Thymus (tissue), 11 donors: ENCODE data around the gene TMEM243. TPM values are rescaled to one million over a fixed set of nuclear protein-coding genes. Genes with fewer than 3 reads are reported as not detected.
"Not testable (repeated sequence)": the region's sequence is repeated elsewhere in the genome, so short reads cannot be mapped to it uniquely, and the experiment has no call there.

Experiments used
- DNase-seq, 9 donors: peaks; one replicate each; pipeline ENCODE4 v3.0.0-alpha.2; 2013; ENCODE audit warnings: low spot score in 9 of 9, low read depth in 6 of 9, missing footprints in 1 of 9
- H3K27ac ChIP-seq, 2 donors: one replicate each; pipeline ENCODE4 v1.5.1; 2013; ENCODE audit warnings: control low read depth in 1 of 2, low read depth in 1 of 2, low read length in 1 of 2, mild to moderate bottlenecking in 1 of 2, moderate library complexity in 1 of 2
- H3K27me3 ChIP-seq, 2 donors: one replicate each; pipeline ENCODE4 v1.5.1; 2013; ENCODE audit warnings: low read length in 1 of 2; ENCODE audit not compliant: control insufficient read depth in 2 of 2, insufficient read depth in 1 of 2
- H3K36me3 ChIP-seq, 2 donors: one replicate each; pipeline ENCODE4 v1.5.1; 2013; ENCODE audit warnings: low read length in 1 of 2, mild to moderate bottlenecking in 1 of 2, moderate library complexity in 1 of 2; ENCODE audit not compliant: control insufficient read depth in 2 of 2, insufficient read depth in 2 of 2
- H3K4me1 ChIP-seq, 2 donors: one replicate each; pipeline ENCODE4 v1.5.1; 2013; ENCODE audit warnings: low read length in 2 of 2; ENCODE audit not compliant: control insufficient read depth in 2 of 2, insufficient read depth in 2 of 2
- H3K4me3 ChIP-seq, 2 donors: one replicate each; pipeline ENCODE4 v1.5.1; 2013; ENCODE audit warnings: low read length in 2 of 2, control low read depth in 1 of 2, mild to moderate bottlenecking in 1 of 2
- H3K9me3 ChIP-seq, 2 donors: one replicate each; pipeline ENCODE4 v1.5.1; 2013; ENCODE audit warnings: low read length in 1 of 2, mild to moderate bottlenecking in 1 of 2; ENCODE audit not compliant: control insufficient read depth in 2 of 2, insufficient read depth in 1 of 2
- WGBS: extraction: QIAGEN DNeasy Blood & Tissue Kit; methylation state at CpG from one replicate; pipeline ENCODE4 v1.1.7; 2013; 5-methylcytosine and 5-hydroxymethylcytosine counted together
- polyA plus RNA-seq: library from polyadenylated mRNA; stranded (reverse); fragments of 200-250 nt; gene quantifications from one replicate; pipeline ENCODE4 v1.2.3, GENCODE V29; 2013
- total RNA-seq: library from RNA; stranded (reverse); fragments of 120-200 nt; gene quantifications from one replicate; pipeline ENCODE4 v1.2.4, GENCODE V29; 2013
- donor health status: healthy.

TMEM243 gene
- total and polyA plus RNA-seq, 2 donors, result 52.7 to 89.2 TPM

- Histone ChIP-seq H3K4me3 (peak overlapping the region; percentile 80 to 94), H3K27ac (peak overlapping the region; percentile 93 to 94), H3K9me3 (peaks cover 0 to 2% of the 10 kb centered on the region in 2 donors), H3K27me3 (peaks cover 5 to 23% of the 10 kb centered on the region in 2 donors), H3K4me1 (peaks cover 35 to 53% of the 10 kb centered on the region in 2 donors), H3K36me3 (peaks cover 0 to 3% of the 10 kb centered on the region in 2 donors)
- peak in 7 of 9 donors; percentile 41 to 85 (median 57) for DNase-seq
- WGBS, result 13% methylated on average over 5 of the region's 5 CpGs
Observed at GRCh38 chr7:87216701-87217508, 2.6 kb downstream of the TMEM243 start.

- WGBS, result 97% methylated on average over 3 of the region's 3 CpGs
- no peak for DNase-seq
- H3K27ac ChIP-seq, result peak overlapping the region in 1 of 2 donors; percentile 15
- peaks cover 3 to 8% of the 10 kb centered on the region in 2 donors for H3K36me3 ChIP-seq
- H3K4me1 ChIP-seq, result peaks cover 32 to 47% of the 10 kb centered on the region in 2 donors
- H3K27me3 ChIP-seq, result peaks cover 0 to 4% of the 10 kb centered on the region in 2 donors
- no peak overlapping the region for H3K4me3 ChIP-seq
- H3K9me3 ChIP-seq, result peaks cover 0 to 1% of the 10 kb centered on the region in 2 donors
Observed at GRCh38 chr7:87215046-87215445, 4.5 kb downstream of the TMEM243 start.

- no peak overlapping the region for H3K27ac ChIP-seq
- H3K27me3 ChIP-seq, result no peaks in the 10 kb centered on the region
- no peak overlapping the region for H3K4me3 ChIP-seq
- WGBS, result 90% methylated on average over 2 of the region's 2 CpGs
- peaks cover 32 to 43% of the 10 kb centered on the region in 2 donors for H3K4me1 ChIP-seq
- no peak for DNase-seq
- H3K36me3 ChIP-seq, result peaks cover 3 to 8% of the 10 kb centered on the region in 2 donors
- no peaks in the 10 kb centered on the region for H3K9me3 ChIP-seq
Observed at GRCh38 chr7:87213811-87214210, 5.7 kb downstream of the TMEM243 start.

GRCh38 chr7:87213252-87213651, 6.3 kb downstream of the TMEM243 start:
- no peak overlapping the region for H3K4me3 ChIP-seq
- no peaks in the 10 kb centered on the region for H3K27me3 ChIP-seq
- H3K9me3 ChIP-seq, result no peaks in the 10 kb centered on the region
- DNase-seq, result no peak
- peaks cover 32 to 38% of the 10 kb centered on the region in 2 donors for H3K4me1 ChIP-seq
- no peak overlapping the region for H3K27ac ChIP-seq
- 100% methylated on average over 1 of the region's 1 CpG for WGBS
- peaks cover 3 to 8% of the 10 kb centered on the region in 2 donors for H3K36me3 ChIP-seq

- no peak overlapping the region for H3K27ac ChIP-seq
Observed at GRCh38 chr7:87212498-87212897, 7.0 kb downstream of the TMEM243 start.

GRCh38 chr7:87210506-87210905, 9.0 kb downstream of the TMEM243 start:
- Histone ChIP-seq H3K27ac (no peak overlapping the region), H3K4me1 (peaks cover 13 to 16% of the 10 kb centered on the region in 2 donors), H3K9me3 (peaks cover 0 to 5% of the 10 kb centered on the region in 2 donors), H3K4me3 (no peak overlapping the region), H3K36me3 (peaks cover 3 to 12% of the 10 kb centered on the region in 2 donors), H3K27me3 (no peaks in the 10 kb centered on the region)
- DNase-seq, result no peak
- WGBS, result 93% methylated on average over 3 of the region's 3 CpGs

More at GRCh38 chr7:87212498-87212897, 7.0 kb downstream of the TMEM243 start:
- Histone ChIP-seq H3K27me3 (no peaks in the 10 kb centered on the region), H3K4me3 (no peak overlapping the region), H3K9me3 (no peaks in the 10 kb centered on the region), H3K4me1 (peaks cover 26 to 31% of the 10 kb centered on the region in 2 donors), H3K36me3 (peaks cover 3 to 8% of the 10 kb centered on the region in 2 donors)
- DNase-seq, result peak in 1 of 9 donors; percentile 31
- WGBS, result 71% methylated on average over 1 of the region's 1 CpG

- no peak overlapping the region for H3K4me3 ChIP-seq
- H3K9me3 ChIP-seq, result peaks cover 1 to 12% of the 10 kb centered on the region in 2 donors
- peaks cover 8 to 16% of the 10 kb centered on the region in 2 donors for H3K4me1 ChIP-seq
- no peak for DNase-seq
- WGBS, result 95% methylated on average over 18 of the region's 18 CpGs
- no peaks in the 10 kb centered on the region for H3K27me3 ChIP-seq
- H3K36me3 ChIP-seq, result peaks cover 3 to 16% of the 10 kb centered on the region in 2 donors
- H3K27ac ChIP-seq, result no peak overlapping the region
Observed at GRCh38 chr7:87209295-87209924, 10.1 kb downstream of the TMEM243 start.

GRCh38 chr7:87206361-87206760, 13.2 kb downstream of the TMEM243 start:
- Histone ChIP-seq H3K27me3 (no peaks in the 10 kb centered on the region), H3K36me3 (peaks cover 8 to 21% of the 10 kb centered on the region in 2 donors), H3K9me3 (peaks cover 1 to 14% of the 10 kb centered on the region in 2 donors), H3K4me1 (no peaks in the 10 kb centered on the region), H3K27ac (no peak overlapping the region), H3K4me3 (no peak overlapping the region)
- no peak for DNase-seq
- 95% methylated on average over 1 of the region's 1 CpG for WGBS

- H3K4me1 ChIP-seq, H3K4me3 ChIP-seq, H3K27me3 ChIP-seq, DNase-seq, H3K27ac ChIP-seq: not testable (repeated sequence)
- Histone ChIP-seq H3K36me3 (peaks cover 10 to 15% of the 10 kb centered on the region in 2 donors), H3K9me3 (peaks cover 1 to 14% of the 10 kb centered on the region in 2 donors)
- WGBS, result 97% methylated on average over 3 of the region's 3 CpGs
Observed at GRCh38 chr7:87205701-87206100, 13.8 kb downstream of the TMEM243 start.
